ENCODE measurements around the gene NIBAN1. TPM values are rescaled to one million over a fixed set of nuclear protein-coding genes. Genes with fewer than 3 reads are reported as not detected.

Gene NIBAN1, protein sequence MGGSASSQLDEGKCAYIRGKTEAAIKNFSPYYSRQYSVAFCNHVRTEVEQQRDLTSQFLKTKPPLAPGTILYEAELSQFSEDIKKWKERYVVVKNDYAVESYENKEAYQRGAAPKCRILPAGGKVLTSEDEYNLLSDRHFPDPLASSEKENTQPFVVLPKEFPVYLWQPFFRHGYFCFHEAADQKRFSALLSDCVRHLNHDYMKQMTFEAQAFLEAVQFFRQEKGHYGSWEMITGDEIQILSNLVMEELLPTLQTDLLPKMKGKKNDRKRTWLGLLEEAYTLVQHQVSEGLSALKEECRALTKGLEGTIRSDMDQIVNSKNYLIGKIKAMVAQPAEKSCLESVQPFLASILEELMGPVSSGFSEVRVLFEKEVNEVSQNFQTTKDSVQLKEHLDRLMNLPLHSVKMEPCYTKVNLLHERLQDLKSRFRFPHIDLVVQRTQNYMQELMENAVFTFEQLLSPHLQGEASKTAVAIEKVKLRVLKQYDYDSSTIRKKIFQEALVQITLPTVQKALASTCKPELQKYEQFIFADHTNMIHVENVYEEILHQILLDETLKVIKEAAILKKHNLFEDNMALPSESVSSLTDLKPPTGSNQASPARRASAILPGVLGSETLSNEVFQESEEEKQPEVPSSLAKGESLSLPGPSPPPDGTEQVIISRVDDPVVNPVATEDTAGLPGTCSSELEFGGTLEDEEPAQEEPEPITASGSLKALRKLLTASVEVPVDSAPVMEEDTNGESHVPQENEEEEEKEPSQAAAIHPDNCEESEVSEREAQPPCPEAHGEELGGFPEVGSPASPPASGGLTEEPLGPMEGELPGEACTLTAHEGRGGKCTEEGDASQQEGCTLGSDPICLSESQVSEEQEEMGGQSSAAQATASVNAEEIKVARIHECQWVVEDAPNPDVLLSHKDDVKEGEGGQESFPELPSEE
- 46.2 TPM for total RNA-seq

DNA sequence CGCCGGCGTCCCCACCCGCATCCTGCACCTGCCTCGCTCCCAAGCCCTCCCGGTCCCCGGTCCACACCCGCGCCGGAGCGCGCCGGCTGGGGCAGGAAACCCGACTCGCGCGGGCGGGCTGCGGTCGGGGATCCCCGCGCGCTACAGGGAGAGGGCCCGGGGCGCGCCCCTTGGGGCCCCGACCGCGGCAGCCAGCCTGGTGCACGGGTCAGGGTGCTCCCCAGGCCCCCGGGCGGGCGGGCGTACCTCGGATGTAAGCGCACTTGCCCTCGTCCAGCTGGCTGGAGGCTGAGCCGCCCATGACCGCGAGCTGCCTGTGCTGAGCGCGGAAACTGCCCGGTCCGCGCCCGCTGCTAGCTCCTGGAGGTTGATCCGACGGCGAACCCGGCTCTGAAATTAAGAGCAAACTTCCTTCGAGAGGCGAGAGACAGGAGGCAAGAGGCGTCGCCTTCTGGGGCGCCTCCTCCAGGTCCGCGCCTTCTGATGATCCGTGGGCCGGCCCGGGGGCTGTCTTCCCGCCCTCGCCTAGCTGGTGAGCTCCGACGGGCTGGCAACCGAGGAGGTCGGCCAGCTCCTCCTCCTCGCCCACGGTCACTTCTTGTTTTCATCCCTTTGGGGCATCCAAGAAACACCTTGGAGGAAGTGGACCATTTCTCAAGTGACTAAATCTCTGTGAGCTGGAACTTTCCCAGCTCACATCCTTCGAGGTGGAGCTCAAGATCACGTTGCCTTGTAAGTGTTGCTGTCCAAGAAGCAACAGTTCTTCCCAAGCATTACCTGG lies at the start of gene NIBAN1:
Gene NIBAN1, minus strand, starts transcription at position 453 of the 781 bp plus-strand sequence. Its CDS starts 152 bp downstream, at position 301.

Other genes with a start within 250 kb of the NIBAN1 start
- 53.2 TPM for gene EDEM3, start 219.7 kb downstream of the NIBAN1 start, total RNA-seq
- 50.1 TPM for gene RNF2, start 71.0 kb upstream of the NIBAN1 start, total RNA-seq
- 30.0 TPM for gene TRMT1L, start 182.4 kb upstream of the NIBAN1 start, total RNA-seq
- gene SWT1, start 182.7 kb upstream of the NIBAN1 start, total RNA-seq: 19.8 TPM

Data from camera-type eye (tissue), 1 donor.